ENCODE results near the gene PRKAA2.

The PRKAA2 gene

GRCh38 chr1:56627019-56627635, 18.0 kb upstream of the PRKAA2 start:
- no peak for TF ChIP-seq CTCF (conservative IDR thresholded peaks at IDR 0.05; ENCODE audit: low read depth)
- no peak for DNase-seq (ENCODE audit: low spot score)
- no peak overlapping the region for H3K27ac ChIP-seq
- ChIA-PET CTCF (no interaction called here), POLR2A (ENCODE audit: low non-redundant PET) (no interaction called here)

GRCh38 chr1:56627636-56628039, 17.5 kb upstream of the PRKAA2 start:
- no peak for TF ChIP-seq CTCF (conservative IDR thresholded peaks at IDR 0.05; ENCODE audit: low read depth)
- no peak for DNase-seq (ENCODE audit: low spot score)
- POLR2A ChIA-PET (ENCODE audit: low non-redundant PET): no interaction called here
- H3K27ac ChIP-seq: no peak overlapping the region
- CTCF ChIA-PET: no interaction called here

GRCh38 chr1:56630786-56631185, 14.3 kb upstream of the PRKAA2 start:
- POLR2A ChIA-PET (ENCODE audit: low non-redundant PET): no interaction called here
- CTCF ChIA-PET: interaction anchor here (0.9 kb wide), 1 partner anchor 1255 kb away, joined by 9 read pairs; no protein-coding TSS in a partner anchor
- DNase-seq (ENCODE audit: low spot score): no peak
- TF ChIP-seq CTCF (conservative IDR thresholded peaks at IDR 0.05; ENCODE audit: low read depth): no peak
- no peak overlapping the region for H3K27ac ChIP-seq

- no peak for DNase-seq (ENCODE audit: low spot score)
- H3K27ac ChIP-seq: no peak overlapping the region
- no peak for TF ChIP-seq CTCF (conservative IDR thresholded peaks at IDR 0.05; ENCODE audit: low read depth)
- ChIA-PET CTCF (no interaction called here), POLR2A (ENCODE audit: low non-redundant PET) (no interaction called here)
Observed at GRCh38 chr1:56631901-56632300, 13.2 kb upstream of the PRKAA2 start.

GRCh38 chr1:56634981-56635380, 10.1 kb upstream of the PRKAA2 start:
- no peak overlapping the region for H3K27ac ChIP-seq
- ChIA-PET CTCF (no interaction called here), POLR2A (ENCODE audit: low non-redundant PET) (no interaction called here)
- no peak for TF ChIP-seq CTCF (conservative IDR thresholded peaks at IDR 0.05; ENCODE audit: low read depth)
- no peak for DNase-seq (ENCODE audit: low spot score)

GRCh38 chr1:56638248-56638647, 6.9 kb upstream of the PRKAA2 start:
- CTCF ChIA-PET: no interaction called here
- no peak for DNase-seq (ENCODE audit: low spot score)

More at GRCh38 chr1:56638248-56638647, 6.9 kb upstream of the PRKAA2 start:
- POLR2A ChIA-PET (ENCODE audit: low non-redundant PET): no interaction called here
- no peak for TF ChIP-seq CTCF (conservative IDR thresholded peaks at IDR 0.05; ENCODE audit: low read depth)
- H3K27ac ChIP-seq: no peak overlapping the region
